ENCODE measurements around the gene TRABD2B.

DNA sequence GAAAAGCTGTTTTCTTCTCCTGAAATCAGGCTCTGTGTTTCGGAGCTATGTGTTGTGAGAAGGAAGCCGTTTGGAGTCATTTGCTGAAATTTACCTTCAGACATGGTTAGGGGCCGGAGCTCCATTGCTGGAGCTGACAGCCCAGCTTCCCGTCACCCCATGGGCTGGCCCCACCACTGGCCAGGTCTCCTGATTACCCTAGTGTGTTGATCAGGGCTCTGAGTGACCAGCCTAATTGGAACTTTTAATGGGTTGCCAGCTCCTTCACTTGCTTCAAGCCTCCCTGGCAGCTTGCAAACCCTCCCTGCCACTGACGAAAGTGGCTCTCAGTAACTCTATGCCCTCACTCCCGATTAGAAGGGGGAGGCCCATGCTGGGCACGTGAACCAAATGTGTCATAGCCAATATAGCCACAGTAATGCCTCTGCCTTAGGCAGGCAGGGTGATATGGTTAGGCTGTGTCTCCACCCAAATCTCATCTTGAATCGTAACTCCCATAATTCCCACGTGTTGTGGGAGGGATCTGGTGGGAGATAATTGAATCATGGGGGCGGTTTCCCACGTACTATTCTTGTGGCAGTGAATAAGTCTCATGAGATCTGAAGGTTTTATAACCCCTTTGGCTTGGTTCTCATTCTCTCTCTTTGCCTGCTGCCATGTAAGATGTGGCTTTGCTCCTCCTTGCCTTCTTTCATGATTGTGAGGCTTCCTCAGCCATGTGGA lies 224.1 kb downstream of the TRABD2B start:
- TF ChIP-seq, protein P1, sequence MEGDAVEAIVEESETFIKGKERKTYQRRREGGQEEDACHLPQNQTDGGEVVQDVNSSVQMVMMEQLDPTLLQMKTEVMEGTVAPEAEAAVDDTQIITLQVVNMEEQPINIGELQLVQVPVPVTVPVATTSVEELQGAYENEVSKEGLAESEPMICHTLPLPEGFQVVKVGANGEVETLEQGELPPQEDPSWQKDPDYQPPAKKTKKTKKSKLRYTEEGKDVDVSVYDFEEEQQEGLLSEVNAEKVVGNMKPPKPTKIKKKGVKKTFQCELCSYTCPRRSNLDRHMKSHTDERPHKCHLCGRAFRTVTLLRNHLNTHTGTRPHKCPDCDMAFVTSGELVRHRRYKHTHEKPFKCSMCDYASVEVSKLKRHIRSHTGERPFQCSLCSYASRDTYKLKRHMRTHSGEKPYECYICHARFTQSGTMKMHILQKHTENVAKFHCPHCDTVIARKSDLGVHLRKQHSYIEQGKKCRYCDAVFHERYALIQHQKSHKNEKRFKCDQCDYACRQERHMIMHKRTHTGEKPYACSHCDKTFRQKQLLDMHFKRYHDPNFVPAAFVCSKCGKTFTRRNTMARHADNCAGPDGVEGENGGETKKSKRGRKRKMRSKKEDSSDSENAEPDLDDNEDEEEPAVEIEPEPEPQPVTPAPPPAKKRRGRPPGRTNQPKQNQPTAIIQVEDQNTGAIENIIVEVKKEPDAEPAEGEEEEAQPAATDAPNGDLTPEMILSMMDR (IDR thresholded peaks at IDR 0.05; ENCODE audit: insufficient read depth, low read depth, low read length) = no peak
- no peak for TF ChIP-seq EZH2 (IDR thresholded peaks at IDR 0.05; ENCODE audit: insufficient read depth, low read length)
